Neural cell (in vitro differentiated cells): ENCODE data around the gene GRIA2.

Source experiments
- CTCF ChIP-seq: fragments of 450-650 bp; IDR thresholded peaks from 2 replicates; pipeline ENCODE4 v1.5.1; 2014; ENCODE audit warnings: antibody characterized with exemption, mild to moderate bottlenecking, moderate library complexity; ENCODE audit not compliant: poor library complexity, severe bottlenecking
- EP300 ChIP-seq: fragments of 450-650 bp; conservative IDR thresholded peaks from 2 replicates; pipeline ENCODE4 v1.6.1; 2014; ENCODE audit warnings: antibody characterized with exemption, mild to moderate bottlenecking, moderate library complexity; ENCODE audit not compliant: poor library complexity, severe bottlenecking
- EZH2 ChIP-seq: fragments of 200-600, 300-800 bp; shearing (Covaris generic), sonication (generic); IDR thresholded peaks from 2 replicates; pipeline ENCODE4 v1.6.1; 2014; ENCODE audit warnings: antibody characterized with exemption, low read length, borderline replicate concordance, mild to moderate bottlenecking; ENCODE audit not compliant: insufficient read depth, poor library complexity, severe bottlenecking
- POLR2AphosphoS5 ChIP-seq: IDR thresholded peaks from 2 replicates; pipeline ENCODE4 v1.6.1; 2012
- RAD21 ChIP-seq: fragments of 450-650 bp; conservative IDR thresholded peaks from 2 replicates; pipeline ENCODE4 v1.6.1; 2014; ENCODE audit warnings: antibody characterized with exemption, mild to moderate bottlenecking, moderate library complexity
- REST ChIP-seq: IDR thresholded peaks from 2 replicates; pipeline ENCODE4 v1.6.1; 2012; ENCODE audit warnings: borderline replicate concordance
- SMC3 ChIP-seq: fragments of 450-650 bp; conservative IDR thresholded peaks from 2 replicates; pipeline ENCODE4 v1.6.1; 2014; ENCODE audit warnings: antibody characterized with exemption, mild to moderate bottlenecking, moderate library complexity; ENCODE audit not compliant: poor library complexity

- TF ChIP-seq CTCF (no peak), POLR2AphosphoS5 (no peak), EP300 (no peak), EZH2 (no peak), REST (no peak), SMC3 (no peak), RAD21 (no peak)
Measured at GRCh38 chr4:157265281-157265680, 44.8 kb downstream of the GRIA2 start.
